ENCODE measurements around the gene GLI3.
A peak's percentile ranks its signal among the peaks of the same experiment; 100 is the strongest.

GLI3 gene

DNA sequence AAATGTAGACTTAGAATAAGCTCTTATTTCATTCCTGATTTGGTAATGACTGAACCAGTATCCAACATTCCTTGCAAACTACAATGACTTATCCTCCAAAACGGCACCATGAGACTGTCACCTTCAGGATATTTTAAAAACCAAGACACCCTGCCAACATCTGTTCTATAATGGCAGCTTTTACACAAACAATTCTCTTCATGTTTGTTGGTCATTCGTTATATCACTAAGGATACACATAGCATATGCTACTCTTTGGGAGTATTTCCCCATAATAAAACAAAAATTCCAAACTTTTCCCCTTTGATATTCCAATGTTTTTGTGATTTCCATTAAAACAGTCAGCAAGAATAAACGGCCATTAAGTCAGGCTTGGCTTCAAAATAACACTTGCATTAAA is 215.4 kb downstream of the GLI3 start:
- TF ChIP-seq CTCF (IDR thresholded peaks at IDR 0.05; ENCODE audit: insufficient read depth, low read length, poor library complexity, severe bottlenecking), result no peak
- H3K36me3 ChIP-seq (ENCODE audit: control insufficient read depth, insufficient read depth, low read length), result no peaks in the 10 kb centered on the region
- no peak overlapping the region for H3K4me3 ChIP-seq (replicated peaks; ENCODE audit: low read depth, low read length)
- no peak for DNase-seq (ENCODE audit: extremely low read depth, insufficient read length)
- no peaks in the 10 kb centered on the region for H3K27me3 ChIP-seq (replicated peaks; ENCODE audit: control insufficient read depth, insufficient read depth, low read length)

- no peaks in the 10 kb centered on the region for H3K27me3 ChIP-seq (replicated peaks; ENCODE audit: control insufficient read depth, insufficient read depth, low read length)
- H3K36me3 ChIP-seq (ENCODE audit: control insufficient read depth, insufficient read depth, low read length), result no peaks in the 10 kb centered on the region
- DNase-seq (ENCODE audit: extremely low read depth, insufficient read length), result no peak
- no peak overlapping the region for H3K4me3 ChIP-seq (replicated peaks; ENCODE audit: low read depth, low read length)
- no peak for TF ChIP-seq CTCF (IDR thresholded peaks at IDR 0.05; ENCODE audit: insufficient read depth, low read length, poor library complexity, severe bottlenecking)
These were observed 216.9 kb downstream of the GLI3 start for GRCh38 chr7:42020061-42020460.

DNA sequence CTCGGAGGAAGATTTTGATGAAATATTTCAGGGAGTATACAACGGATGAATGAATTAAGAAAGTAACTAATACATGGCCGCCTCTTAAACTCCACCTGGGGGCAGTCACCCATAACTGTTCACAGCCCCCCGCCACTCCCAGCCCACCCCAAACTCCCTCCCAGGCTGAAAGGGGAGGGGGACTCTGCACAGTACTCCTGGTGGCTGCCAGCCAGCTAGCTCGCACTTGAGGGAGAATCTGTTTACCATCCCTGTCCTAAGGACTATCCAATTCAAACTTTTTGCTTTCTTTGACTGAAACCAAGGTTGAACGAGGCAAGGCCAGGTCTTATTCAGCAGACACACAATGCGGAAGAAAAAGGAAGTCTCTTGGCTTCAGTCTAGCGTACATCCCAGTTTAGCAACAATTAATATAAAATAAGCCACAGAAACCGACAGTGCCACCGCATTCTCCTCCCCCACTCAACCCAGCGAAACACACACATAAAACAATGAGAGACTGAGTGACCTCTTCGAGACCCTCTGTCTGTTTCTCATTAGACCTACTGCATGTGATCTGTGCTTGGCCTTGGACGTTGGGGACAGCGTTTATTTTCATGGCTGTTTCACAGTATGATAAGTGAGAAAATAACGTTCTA is 219.5 kb downstream of the GLI3 start:
- TF ChIP-seq CTCF (IDR thresholded peaks at IDR 0.05; ENCODE audit: insufficient read depth, low read length, poor library complexity, severe bottlenecking), result no peak
- no peaks in the 10 kb centered on the region for H3K36me3 ChIP-seq (ENCODE audit: control insufficient read depth, insufficient read depth, low read length)
- H3K27me3 ChIP-seq (replicated peaks; ENCODE audit: control insufficient read depth, insufficient read depth, low read length), result no peaks in the 10 kb centered on the region
- no peak overlapping the region for H3K4me3 ChIP-seq (replicated peaks; ENCODE audit: low read depth, low read length)
- no peak for DNase-seq (ENCODE audit: extremely low read depth, insufficient read length)

DNA sequence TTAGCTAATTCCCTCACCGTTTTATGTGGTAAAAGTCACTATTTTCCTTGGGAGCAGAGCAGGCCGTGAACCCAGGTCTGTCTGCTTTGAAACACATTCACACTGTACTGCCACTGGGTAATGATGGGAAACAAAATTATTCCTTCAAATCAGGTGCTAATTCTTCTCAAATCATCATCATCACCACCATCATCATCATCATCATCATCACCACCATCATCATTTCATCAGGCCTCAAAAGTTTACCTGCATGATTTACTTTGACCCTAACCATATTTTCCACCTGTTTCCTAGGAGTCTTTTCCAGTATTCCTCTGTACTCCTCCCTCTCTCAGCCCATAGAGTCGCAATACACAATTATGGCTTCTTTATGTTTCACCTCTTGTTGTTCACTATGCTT is 220.5 kb downstream of the GLI3 start:
- Histone ChIP-seq H3K4me3 (replicated peaks; ENCODE audit: low read depth, low read length) (no peak overlapping the region), H3K36me3 (ENCODE audit: control insufficient read depth, insufficient read depth, low read length) (no peaks in the 10 kb centered on the region), H3K27me3 (replicated peaks; ENCODE audit: control insufficient read depth, insufficient read depth, low read length) (no peaks in the 10 kb centered on the region)
- TF ChIP-seq CTCF (IDR thresholded peaks at IDR 0.05; ENCODE audit: insufficient read depth, low read length, poor library complexity, severe bottlenecking), result no peak
- DNase-seq (ENCODE audit: extremely low read depth, insufficient read length), result no peak

GRCh38 chr7:42014625-42015618 is 222.1 kb downstream of the GLI3 start:
- peak; percentile 78 for TF ChIP-seq CTCF (IDR thresholded peaks at IDR 0.05; ENCODE audit: insufficient read depth, low read length, poor library complexity, severe bottlenecking)
- peak; percentile 28 for DNase-seq (ENCODE audit: extremely low read depth, insufficient read length)
- Histone ChIP-seq H3K36me3 (ENCODE audit: control insufficient read depth, insufficient read depth, low read length) (no peaks in the 10 kb centered on the region), H3K4me3 (replicated peaks; ENCODE audit: low read depth, low read length) (no peak overlapping the region), H3K27me3 (replicated peaks; ENCODE audit: control insufficient read depth, insufficient read depth, low read length) (no peaks in the 10 kb centered on the region)

Data from GM06990 (cell line).